ENCODE measurements around the gene IL1R2.
A peak's percentile ranks its signal among the peaks of the same experiment; 100 is the strongest.

IL1R2 gene

GRCh38 chr2:101963198-101963597 lies 28.6 kb upstream of the IL1R2 start:
- no peaks in the 10 kb centered on the region for H3K36me3 Mint-ChIP-seq (ENCODE audit: low read depth)
- peaks cover under 1% of the 10 kb centered on the region for H3K9me3 Mint-ChIP-seq
- peaks cover 4% of the 10 kb centered on the region for H3K4me1 Mint-ChIP-seq (ENCODE audit: low read depth)
- no peak overlapping the region for H3K4me3 Mint-ChIP-seq
- no peak overlapping the region for H3K27ac Mint-ChIP-seq
- no peak for DNase-seq
- H3K27me3 Mint-ChIP-seq = no peaks in the 10 kb centered on the region

GRCh38 chr2:101967826-101968513 lies 23.8 kb upstream of the IL1R2 start:
- H3K4me1 Mint-ChIP-seq (ENCODE audit: low read depth) = peaks cover 5% of the 10 kb centered on the region
- no peaks in the 10 kb centered on the region for H3K36me3 Mint-ChIP-seq (ENCODE audit: low read depth)
- H3K4me3 Mint-ChIP-seq = no peak overlapping the region
- no peaks in the 10 kb centered on the region for H3K27me3 Mint-ChIP-seq
- H3K9me3 Mint-ChIP-seq = peaks cover 18% of the 10 kb centered on the region
- H3K27ac Mint-ChIP-seq = no peak overlapping the region
- no peak for DNase-seq

- Mint-ChIP-seq H3K4me3 (no peak overlapping the region), H3K4me1 (ENCODE audit: low read depth) (peaks cover 12% of the 10 kb centered on the region), H3K9me3 (peaks cover 18% of the 10 kb centered on the region), H3K27ac (no peak overlapping the region), H3K27me3 (no peaks in the 10 kb centered on the region), H3K36me3 (ENCODE audit: low read depth) (no peaks in the 10 kb centered on the region)
- no peak for DNase-seq
Measured at GRCh38 chr2:101969723-101970122, 22.0 kb upstream of the IL1R2 start.

- peaks cover 18% of the 10 kb centered on the region for H3K9me3 Mint-ChIP-seq
- peaks cover 2% of the 10 kb centered on the region for H3K27me3 Mint-ChIP-seq
- H3K4me1 Mint-ChIP-seq (ENCODE audit: low read depth) = peaks cover 12% of the 10 kb centered on the region
- no peak for DNase-seq
- no peak overlapping the region for H3K4me3 Mint-ChIP-seq
- H3K27ac Mint-ChIP-seq = no peak overlapping the region
- no peaks in the 10 kb centered on the region for H3K36me3 Mint-ChIP-seq (ENCODE audit: low read depth)
Measured at GRCh38 chr2:101970901-101971300, 20.9 kb upstream of the IL1R2 start.

- peaks cover 18% of the 10 kb centered on the region for H3K9me3 Mint-ChIP-seq
- H3K27me3 Mint-ChIP-seq = peaks cover 2% of the 10 kb centered on the region
- H3K27ac Mint-ChIP-seq = no peak overlapping the region
- H3K4me3 Mint-ChIP-seq = no peak overlapping the region
- no peak for DNase-seq
- H3K4me1 Mint-ChIP-seq (ENCODE audit: low read depth) = peaks cover 12% of the 10 kb centered on the region
- no peaks in the 10 kb centered on the region for H3K36me3 Mint-ChIP-seq (ENCODE audit: low read depth)
Measured at GRCh38 chr2:101971836-101972235, 19.9 kb upstream of the IL1R2 start.

GRCh38 chr2:101972621-101973434 lies 18.9 kb upstream of the IL1R2 start:
- Mint-ChIP-seq H3K9me3 (peaks cover 18% of the 10 kb centered on the region), H3K4me3 (no peak overlapping the region), H3K4me1 (ENCODE audit: low read depth) (peaks cover 12% of the 10 kb centered on the region), H3K36me3 (ENCODE audit: low read depth) (no peaks in the 10 kb centered on the region), H3K27ac (no peak overlapping the region), H3K27me3 (peaks cover 2% of the 10 kb centered on the region)
- no peak for DNase-seq

GRCh38 chr2:101974663-101975062 lies 17.1 kb upstream of the IL1R2 start:
- DNase-seq = no peak
- no peak overlapping the region for H3K4me3 Mint-ChIP-seq
- peaks cover 2% of the 10 kb centered on the region for H3K27me3 Mint-ChIP-seq
- peaks cover 12% of the 10 kb centered on the region for H3K4me1 Mint-ChIP-seq (ENCODE audit: low read depth)
- H3K36me3 Mint-ChIP-seq (ENCODE audit: low read depth) = no peaks in the 10 kb centered on the region
- H3K9me3 Mint-ChIP-seq = peaks cover 18% of the 10 kb centered on the region
- no peak overlapping the region for H3K27ac Mint-ChIP-seq

- Mint-ChIP-seq H3K4me3 (no peak overlapping the region), H3K9me3 (peaks cover 15% of the 10 kb centered on the region), H3K27ac (no peak overlapping the region), H3K36me3 (ENCODE audit: low read depth) (no peaks in the 10 kb centered on the region), H3K27me3 (peaks cover 2% of the 10 kb centered on the region), H3K4me1 (ENCODE audit: low read depth) (peaks cover 12% of the 10 kb centered on the region)
- no peak for DNase-seq
Measured at GRCh38 chr2:101975171-101975870, 16.4 kb upstream of the IL1R2 start.

- H3K27ac Mint-ChIP-seq = no peak overlapping the region
- H3K27me3 Mint-ChIP-seq = peaks cover 2% of the 10 kb centered on the region
- no peaks in the 10 kb centered on the region for H3K36me3 Mint-ChIP-seq (ENCODE audit: low read depth)
- H3K4me3 Mint-ChIP-seq = no peak overlapping the region
- H3K4me1 Mint-ChIP-seq (ENCODE audit: low read depth) = peaks cover 18% of the 10 kb centered on the region
- H3K9me3 Mint-ChIP-seq = peaks cover 8% of the 10 kb centered on the region
- no peak for DNase-seq
Measured at GRCh38 chr2:101976891-101977290, 14.9 kb upstream of the IL1R2 start.

- H3K4me1 Mint-ChIP-seq (ENCODE audit: low read depth) = peaks cover 7% of the 10 kb centered on the region
- peaks cover 2% of the 10 kb centered on the region for H3K27me3 Mint-ChIP-seq
- H3K36me3 Mint-ChIP-seq (ENCODE audit: low read depth) = no peaks in the 10 kb centered on the region
- no peaks in the 10 kb centered on the region for H3K9me3 Mint-ChIP-seq
- no peak overlapping the region for H3K27ac Mint-ChIP-seq
- H3K4me3 Mint-ChIP-seq = no peak overlapping the region
- no peak for DNase-seq
Measured at GRCh38 chr2:101980368-101980767, 11.4 kb upstream of the IL1R2 start.

- peaks cover 9% of the 10 kb centered on the region for H3K4me1 Mint-ChIP-seq (ENCODE audit: low read depth)
- DNase-seq = no peak
- H3K27me3 Mint-ChIP-seq = no peaks in the 10 kb centered on the region
- H3K4me3 Mint-ChIP-seq = no peak overlapping the region
- H3K36me3 Mint-ChIP-seq (ENCODE audit: low read depth) = no peaks in the 10 kb centered on the region
- no peaks in the 10 kb centered on the region for H3K9me3 Mint-ChIP-seq
- no peak overlapping the region for H3K27ac Mint-ChIP-seq
Measured at GRCh38 chr2:101981066-101981465, 10.7 kb upstream of the IL1R2 start.

GRCh38 chr2:101981504-101981903 lies 10.3 kb upstream of the IL1R2 start:
- no peak for DNase-seq
- no peaks in the 10 kb centered on the region for H3K27me3 Mint-ChIP-seq
- H3K36me3 Mint-ChIP-seq (ENCODE audit: low read depth) = no peaks in the 10 kb centered on the region
- H3K4me1 Mint-ChIP-seq (ENCODE audit: low read depth) = peaks cover 13% of the 10 kb centered on the region
- no peaks in the 10 kb centered on the region for H3K9me3 Mint-ChIP-seq
- H3K27ac Mint-ChIP-seq = peak overlapping the region; percentile 26
- no peak overlapping the region for H3K4me3 Mint-ChIP-seq

GRCh38 chr2:101982495-101983029 lies 9.2 kb upstream of the IL1R2 start:
- Mint-ChIP-seq H3K27me3 (no peaks in the 10 kb centered on the region), H3K36me3 (ENCODE audit: low read depth) (no peaks in the 10 kb centered on the region), H3K27ac (no peak overlapping the region), H3K4me3 (no peak overlapping the region), H3K9me3 (no peaks in the 10 kb centered on the region), H3K4me1 (ENCODE audit: low read depth) (peaks cover 22% of the 10 kb centered on the region)
- no peak for DNase-seq

- H3K9me3 Mint-ChIP-seq = no peaks in the 10 kb centered on the region
- DNase-seq = no peak
- H3K4me1 Mint-ChIP-seq (ENCODE audit: low read depth) = peaks cover 30% of the 10 kb centered on the region
- no peaks in the 10 kb centered on the region for H3K36me3 Mint-ChIP-seq (ENCODE audit: low read depth)
- H3K4me3 Mint-ChIP-seq = no peak overlapping the region
- no peaks in the 10 kb centered on the region for H3K27me3 Mint-ChIP-seq
- no peak overlapping the region for H3K27ac Mint-ChIP-seq
Measured at GRCh38 chr2:101983486-101983885, 8.3 kb upstream of the IL1R2 start.
